HG02870 (cell line): ENCODE measurements around the gene CAPN11.
"Not testable (repeated sequence)": the region's sequence is repeated elsewhere in the genome, so short reads cannot be mapped to it uniquely, and the experiment has no call there.

ENCODE experiments used
- ATAC-seq: cut with Tn5 transposase; IDR thresholded peaks from one replicate; pipeline ENCODE4 v1.9.1; 2021; ENCODE audit warnings: mild to moderate bottlenecking, moderate library complexity; ENCODE audit not compliant: unreplicated experiment

The CAPN11 gene

DNA sequence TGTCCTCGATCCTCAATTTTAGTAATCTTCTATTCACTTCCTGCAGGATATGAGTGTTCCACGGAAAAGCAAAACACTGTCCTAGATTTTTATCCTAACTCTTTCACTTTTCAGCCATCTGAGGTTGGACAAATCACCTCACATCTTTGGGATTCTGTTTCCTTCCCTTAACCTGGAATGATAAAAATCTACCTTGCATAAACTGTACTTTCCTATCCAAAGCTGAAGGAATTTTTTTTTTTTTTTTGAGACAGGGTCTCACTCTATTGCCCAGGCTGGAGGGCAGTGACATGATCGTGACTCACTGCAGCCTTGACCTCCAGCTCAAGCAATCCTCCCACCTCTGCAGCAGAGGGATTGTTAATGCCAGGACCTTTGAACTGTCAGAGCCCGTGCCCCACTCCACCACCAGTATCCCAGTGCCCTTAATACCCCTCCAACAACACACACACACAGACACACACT, 20.5 kb downstream of the CAPN11 start:
- no peak for ATAC-seq

GRCh38 chr6:44179648-44180047, 21.0 kb downstream of the CAPN11 start:
- ATAC-seq, result no peak

DNA sequence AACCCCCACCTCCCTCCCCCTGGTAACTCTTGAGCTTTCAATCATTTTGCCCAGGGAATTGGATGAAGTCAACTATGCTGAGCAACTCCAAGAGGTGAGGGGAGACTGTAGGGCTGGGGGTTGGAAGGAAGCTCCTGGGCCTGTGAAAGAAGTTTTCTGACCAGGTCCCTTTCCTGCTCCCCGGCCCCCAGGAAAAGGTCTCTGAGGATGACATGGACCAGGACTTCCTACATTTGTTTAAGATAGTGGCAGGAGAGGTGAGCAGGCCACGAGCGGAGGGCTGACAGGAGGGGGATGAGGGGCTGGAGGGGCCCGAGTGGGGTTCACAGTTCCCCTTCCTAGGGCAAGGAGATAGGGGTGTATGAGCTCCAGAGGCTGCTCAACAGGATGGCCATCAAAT, 21.8 kb downstream of the CAPN11 start:
- no peak for ATAC-seq

DNA sequence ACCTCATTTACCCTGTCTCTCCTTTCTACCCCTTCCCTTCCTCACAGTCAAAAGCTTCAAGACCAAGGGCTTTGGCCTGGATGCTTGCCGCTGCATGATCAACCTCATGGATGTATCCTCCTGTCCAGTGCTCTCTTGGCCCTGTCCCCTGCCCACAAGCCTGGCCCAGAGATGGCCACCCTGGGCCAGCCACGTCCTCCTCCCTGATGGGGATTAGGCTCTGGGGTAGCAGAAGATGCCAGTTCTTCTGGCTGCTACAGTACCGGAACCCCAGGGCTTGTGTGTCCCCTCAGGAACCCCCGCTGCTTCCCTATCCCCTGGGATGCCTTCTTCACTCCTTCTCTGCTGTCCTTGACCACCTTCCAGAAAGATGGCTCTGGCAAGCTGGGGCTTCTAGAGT, 22.3 kb downstream of the CAPN11 start:
- no peak for ATAC-seq

- not testable (repeated sequence) for ATAC-seq
These were observed 23.2 kb downstream of the CAPN11 start for GRCh38 chr6:44181784-44182183.

- ATAC-seq, result no peak
These were observed 24.3 kb downstream of the CAPN11 start for GRCh38 chr6:44182911-44183390.

- ATAC-seq, result no peak
These were observed 25.2 kb downstream of the CAPN11 start for GRCh38 chr6:44183783-44184182.

- not testable (repeated sequence) for ATAC-seq
These were observed 26.7 kb downstream of the CAPN11 start for GRCh38 chr6:44185356-44185755.

DNA sequence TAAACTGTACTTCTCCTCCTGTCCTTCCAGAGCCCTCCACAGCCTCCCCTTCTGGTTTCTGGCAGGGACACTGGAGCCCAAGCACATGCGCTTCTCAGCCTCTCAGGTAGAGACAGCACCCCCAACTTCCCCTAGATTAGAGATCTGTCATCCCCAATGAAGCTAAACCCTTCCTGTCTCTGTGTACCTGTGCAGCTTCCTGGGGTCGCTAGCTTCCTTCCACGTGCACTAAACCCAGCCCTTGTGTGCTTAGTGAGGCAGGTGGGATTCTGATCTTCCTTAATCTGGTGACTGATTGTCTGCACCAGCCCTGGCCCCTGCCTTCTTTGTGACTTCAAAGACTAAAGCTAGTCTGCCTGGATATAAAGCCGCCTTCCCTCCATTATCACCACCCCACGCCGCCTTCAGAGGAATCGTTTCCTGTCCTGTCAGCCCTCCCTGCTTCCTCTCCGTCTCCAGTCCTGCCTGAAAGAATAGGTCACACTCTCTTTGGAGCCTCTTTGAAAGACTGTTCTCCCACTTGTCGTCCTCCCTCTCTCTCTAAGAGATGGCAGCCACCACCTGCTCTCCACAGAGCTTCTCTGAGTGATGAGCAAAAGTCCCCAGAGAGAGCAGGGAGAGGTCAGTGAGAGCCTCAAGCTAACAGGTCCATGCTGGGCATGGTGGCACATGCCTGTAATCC, 27.5 kb downstream of the CAPN11 start:
- ATAC-seq, result no peak

- no peak for ATAC-seq
These were observed 28.0 kb downstream of the CAPN11 start for GRCh38 chr6:44186635-44187025.

- no peak for ATAC-seq
These were observed 30.2 kb downstream of the CAPN11 start for GRCh38 chr6:44188819-44189218.

DNA sequence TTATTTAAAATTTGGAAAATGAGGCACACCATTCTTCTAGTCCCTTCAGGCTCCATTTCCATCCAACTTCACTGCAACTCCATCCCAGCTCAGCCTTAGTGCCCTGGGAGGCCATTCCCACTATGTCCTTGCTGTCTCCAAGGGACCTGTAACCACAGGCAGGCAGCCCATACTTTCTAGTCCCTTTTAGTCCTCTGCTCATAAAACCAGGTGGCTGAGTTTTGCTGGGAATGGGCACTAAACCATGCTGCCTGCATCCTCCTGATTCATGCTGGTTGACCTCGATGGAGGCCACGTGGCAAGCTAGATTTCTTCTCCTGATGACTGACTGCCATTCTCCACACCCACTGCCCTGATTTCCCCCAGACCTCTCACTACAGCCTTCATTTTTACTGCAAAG, 30.6 kb downstream of the CAPN11 start:
- no peak for ATAC-seq

DNA sequence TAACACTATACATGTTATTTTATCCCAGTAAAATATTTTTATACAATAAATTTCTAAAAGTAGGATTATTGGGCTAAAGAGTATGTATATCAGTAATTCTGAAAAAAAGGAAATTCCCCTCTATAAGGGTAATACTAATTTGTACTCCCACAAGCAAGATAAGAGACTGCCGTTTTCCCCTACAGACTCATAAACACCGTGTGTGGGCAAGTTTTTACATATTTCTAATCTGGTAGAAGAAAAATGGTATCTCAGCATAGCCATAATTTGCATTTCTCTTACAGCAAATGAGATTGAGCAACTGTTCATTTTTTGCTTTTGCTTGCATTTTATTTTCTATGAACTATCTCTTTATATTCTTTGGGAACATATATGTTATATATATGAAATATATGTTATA, 32.1 kb downstream of the CAPN11 start:
- ATAC-seq, result peak; percentile 79

GRCh38 chr6:44192428-44193041, 33.9 kb downstream of the CAPN11 start:
- no peak for ATAC-seq

- ATAC-seq, result no peak
These were observed 34.8 kb downstream of the CAPN11 start for GRCh38 chr6:44193307-44193910.

DNA sequence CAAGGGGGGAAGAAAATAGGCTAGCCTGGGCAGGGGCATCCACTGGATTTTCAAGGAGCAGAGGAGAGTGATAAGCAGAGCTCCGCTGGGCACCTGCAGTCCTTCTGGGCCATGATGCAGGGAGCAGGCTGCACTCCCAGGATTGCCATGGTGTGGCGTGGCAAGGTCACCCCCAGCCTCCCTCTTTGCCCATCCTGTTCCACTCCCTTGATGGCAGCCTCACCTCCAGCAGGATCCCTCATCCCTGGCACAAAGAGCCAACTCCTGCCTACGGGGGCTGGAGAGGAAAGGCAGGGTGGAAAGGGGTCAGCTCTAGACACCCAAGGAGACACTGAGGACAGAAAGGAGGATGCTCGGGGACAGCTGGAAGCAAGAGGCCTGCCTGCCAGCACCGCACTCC, 35.7 kb downstream of the CAPN11 start:
- no peak for ATAC-seq

DNA sequence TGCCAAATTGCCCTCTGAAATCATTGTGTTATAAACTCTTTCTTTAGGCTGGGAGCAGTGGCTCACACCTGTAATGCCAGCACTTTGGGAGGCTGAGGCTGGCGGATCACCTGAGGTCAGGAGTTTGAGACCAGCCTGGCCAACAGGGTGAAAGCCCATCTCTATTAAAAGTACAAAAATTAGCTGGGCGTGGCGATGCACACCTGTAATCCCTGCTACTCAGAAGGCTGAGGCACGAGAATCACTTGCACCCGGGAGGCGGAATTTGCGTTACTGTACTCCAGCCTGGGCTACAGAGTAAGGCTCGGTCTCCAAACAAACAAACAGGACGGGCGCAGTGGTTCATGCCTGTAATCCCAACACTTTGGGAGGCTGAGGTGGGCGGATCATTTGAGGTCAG, 37.7 kb downstream of the CAPN11 start:
- ATAC-seq, result not testable (repeated sequence)

DNA sequence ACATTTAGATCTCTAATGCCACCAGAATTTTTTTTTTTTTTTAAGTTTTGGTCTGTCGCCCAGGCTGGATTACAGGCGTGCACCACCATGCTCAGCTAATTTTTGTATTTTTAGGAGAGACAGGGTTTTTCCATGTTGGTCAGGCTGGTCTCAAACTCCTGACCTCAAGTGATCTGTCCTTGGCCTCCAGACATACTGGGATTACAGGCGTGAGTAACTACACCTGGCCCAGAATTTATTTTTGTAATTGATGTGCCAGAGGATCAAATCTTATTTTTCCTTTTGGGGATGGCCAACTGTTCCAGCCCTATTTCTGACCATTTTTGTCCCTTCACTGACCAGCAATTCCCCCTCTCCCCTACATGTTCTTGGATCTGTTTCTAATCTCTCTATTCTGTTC, 40.1 kb downstream of the CAPN11 start:
- no peak for ATAC-seq

GRCh38 chr6:44199883-44200282, 41.3 kb downstream of the CAPN11 start:
- ATAC-seq, result no peak

DNA sequence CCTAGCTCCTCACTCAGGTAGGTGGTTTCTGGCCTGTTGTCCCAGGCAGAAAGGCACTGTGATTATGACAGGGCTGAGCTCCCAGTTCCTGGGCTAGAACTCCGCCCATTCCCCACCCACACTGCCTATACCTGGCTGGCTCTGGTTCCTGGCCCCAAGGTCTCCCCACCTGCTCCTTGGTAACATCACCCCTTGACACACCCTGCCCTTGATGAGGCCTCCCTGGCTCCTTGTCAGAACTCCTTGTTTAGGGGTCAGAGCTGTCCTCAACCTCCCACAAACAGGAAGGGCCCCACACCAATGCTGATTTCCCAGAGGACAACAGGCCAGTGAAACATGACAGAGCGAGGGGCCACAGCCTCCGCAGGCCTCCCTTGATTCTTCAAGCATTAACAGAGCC, 42.6 kb downstream of the CAPN11 start:
- ATAC-seq, result no peak

GRCh38 chr6:44201638-44202303, 43.2 kb downstream of the CAPN11 start:
- ATAC-seq, result no peak
